HCT116 (cell line): ENCODE results near the gene ADAMTS16. TPM values are rescaled to one million over a fixed set of nuclear protein-coding genes. Genes with fewer than 3 reads are reported as not detected.
"Not testable (repeated sequence)": the region's sequence is repeated elsewhere in the genome, so short reads cannot be mapped to it uniquely, and the experiment has no call there.

Source experiments
- ATAC-seq: fragments of 200-7000 bp; cut with Tn5 transposase; 2 replicates; pipeline ENCODE4 v1.9.1; 2020; ENCODE audit warnings: mild to moderate bottlenecking, moderate library complexity
- BruUV-seq: library from RNA; stranded (reverse); fragments of 400-500 nt; replicated peaks from 2 replicates; lab custom pipeline; 2021; lab: Mats Ljungman, UMichigan
- CTCF ChIA-PET: fragments of 300-600 bp; sonication (Branson Sonifier 250); formaldehyde crosslinking; loops from one replicate; lab custom pipeline; 2021; ENCODE audit warnings: antibody characterized with exemption; lab: Charles Lee
- POLR2A ChIA-PET: fragments of 300-600, 350-600 bp; sonication (Branson Sonifier 250); formaldehyde crosslinking; loops from one replicate; lab custom pipeline; 2021; ENCODE audit warnings: antibody characterized with exemption; lab: Charles Lee
- RAD21 ChIA-PET, 2 experiments: fragments of 300-600 bp; sonication (Branson Sonifier 250); formaldehyde crosslinking; loops; one replicate each; lab custom pipeline; 2023; ENCODE audit warnings: low total read pairs in 2 of 2; ENCODE audit not compliant: uncharacterized antibody in 2 of 2, unreplicated experiment in 2 of 2, low non-redundant PET in 1 of 2; lab: Charles Lee
- DNase-seq: peaks from one replicate; pipeline ENCODE4 v3.0.0-alpha.2; 2010; ENCODE audit warnings: low read depth, low spot score
- H2AFZ ChIP-seq: fragments of 200-600 bp; shearing (Covaris generic), sonication (generic); 2 replicates; pipeline ENCODE4 v1.6.1; 2017; ENCODE audit warnings: low read depth, mixed run types, mixed read lengths, antibody characterized with exemption, low read length; ENCODE audit not compliant: poor library complexity, severe bottlenecking
- H3K27ac ChIP-seq: 2 replicates; pipeline ENCODE4 v1.5.1; 2012; ENCODE audit warnings: low read depth, low read length
- H3K27me3 ChIP-seq: fragments of 200-600 bp; sonication (generic); 2 replicates; pipeline ENCODE4 v1.6.1; 2016; ENCODE audit warnings: mixed run types, low read length, mixed read lengths; ENCODE audit not compliant: insufficient read depth
- H3K36me3 ChIP-seq, 2 experiments: fragments of 200-500 bp in 1 of 2; fragments of 200-600 bp in 1 of 2; sonication (Bioruptor generic) in 1 of 2; sonication (generic) in 1 of 2; 2 replicates each; pipeline versions ENCODE4 v1.5.1 to v1.6.1; 2014 to 2016; ENCODE audit warnings: low read length in 2 of 2, inconsistent platforms in 1 of 2, mixed read lengths in 1 of 2, mixed run types in 1 of 2; ENCODE audit not compliant: insufficient read depth in 2 of 2, control insufficient read depth in 1 of 2
- H3K4me1 ChIP-seq, 2 experiments: fragments of 200-600 bp in 1 of 2; sonication (generic) in 1 of 2; 2 replicates each; pipeline versions ENCODE4 v1.5.1 to v1.6.1; 2012 to 2017; ENCODE audit warnings: low read length in 2 of 2, inconsistent platforms in 1 of 2, mild to moderate bottlenecking in 1 of 2, mixed read lengths in 1 of 2, mixed run types in 1 of 2, moderate library complexity in 1 of 2; ENCODE audit not compliant: insufficient read depth in 2 of 2, control insufficient read depth in 1 of 2
- H3K4me2 ChIP-seq: fragments of 200-600 bp; sonication (generic); 2 replicates; pipeline ENCODE4 v1.6.1; 2017; ENCODE audit warnings: mixed run types, low read length, mixed read lengths
- H3K4me3 ChIP-seq, 2 experiments: fragments of 200-600 bp in 1 of 2; sonication (generic) in 1 of 2; replicated peaks in 1 of 2; 2 replicates each; pipeline ENCODE4 v1.5.1; 2011 to 2016; ENCODE audit warnings: low read length in 2 of 2, control low read depth in 1 of 2, low read depth in 1 of 2, mild to moderate bottlenecking in 1 of 2, mixed read lengths in 1 of 2, mixed run types in 1 of 2
- H3K79me2 ChIP-seq: fragments of 200-600 bp; sonication (generic); 2 replicates; pipeline ENCODE4 v1.6.1; 2017; ENCODE audit warnings: mild to moderate bottlenecking, mixed run types, low read length, moderate library complexity, mixed read lengths; ENCODE audit not compliant: insufficient read depth
- H3K9ac ChIP-seq: fragments of 200-600 bp; sonication (generic); 2 replicates; pipeline ENCODE4 v1.6.1; 2016; ENCODE audit warnings: low read length, mixed read lengths
- H3K9me2 ChIP-seq: fragments of 200-600 bp; sonication (generic), shearing (Covaris generic); 2 replicates; pipeline ENCODE4 v1.6.1; 2017; ENCODE audit warnings: mixed run types, mild to moderate bottlenecking, moderate library complexity; ENCODE audit not compliant: insufficient read depth
- H3K9me3 ChIP-seq, 2 experiments: fragments of 200-500 bp in 1 of 2; fragments of 200-600 bp in 1 of 2; sonication (Bioruptor generic) in 1 of 2; sonication (generic) in 1 of 2; 2 replicates each; pipeline ENCODE4 v1.6.1; 2014 to 2017; ENCODE audit warnings: low read length in 2 of 2, mixed read lengths in 2 of 2, inconsistent platforms in 1 of 2, low read depth in 1 of 2, mild to moderate bottlenecking in 1 of 2, mixed run types in 1 of 2, moderate library complexity in 1 of 2; ENCODE audit not compliant: control insufficient read depth in 1 of 2, insufficient read depth in 1 of 2
- H4K20me1 ChIP-seq: fragments of 200-600 bp; sonication (generic), shearing (Covaris generic); 2 replicates; pipeline ENCODE4 v1.6.1; 2017; ENCODE audit warnings: mixed run types, mild to moderate bottlenecking, moderate library complexity; ENCODE audit not compliant: insufficient read depth
- EGR1 ChIP-seq: IDR thresholded peaks from 2 replicates; pipeline ENCODE4 v1.6.1; 2012; ENCODE audit warnings: low read depth
- ZFX ChIP-seq: fragments of 450-650 bp; IDR thresholded peaks from 2 replicates; pipeline ENCODE4 v1.6.1; 2017
- intact Hi-C: fragments of 100-400 bp; cut with micrococcal nuclease; formaldehyde crosslinking; loops from 2 replicates; pipeline ENCODE4 v1.10.0; 2022
- total RNA-seq: library from RNA; stranded (reverse); gene quantifications from one replicate; pipeline ENCODE4 v1.2.1, GENCODE V29; 2021; ENCODE audit not compliant: unreplicated experiment
- TF ChIP-seq, protein P1 (sequence below): IDR thresholded peaks from 2 replicates; pipeline ENCODE4 v1.6.1; 2012

Gene ADAMTS16
- total RNA-seq, 1 experiment from 2014 or later, result 2.4 TPM

DNA sequence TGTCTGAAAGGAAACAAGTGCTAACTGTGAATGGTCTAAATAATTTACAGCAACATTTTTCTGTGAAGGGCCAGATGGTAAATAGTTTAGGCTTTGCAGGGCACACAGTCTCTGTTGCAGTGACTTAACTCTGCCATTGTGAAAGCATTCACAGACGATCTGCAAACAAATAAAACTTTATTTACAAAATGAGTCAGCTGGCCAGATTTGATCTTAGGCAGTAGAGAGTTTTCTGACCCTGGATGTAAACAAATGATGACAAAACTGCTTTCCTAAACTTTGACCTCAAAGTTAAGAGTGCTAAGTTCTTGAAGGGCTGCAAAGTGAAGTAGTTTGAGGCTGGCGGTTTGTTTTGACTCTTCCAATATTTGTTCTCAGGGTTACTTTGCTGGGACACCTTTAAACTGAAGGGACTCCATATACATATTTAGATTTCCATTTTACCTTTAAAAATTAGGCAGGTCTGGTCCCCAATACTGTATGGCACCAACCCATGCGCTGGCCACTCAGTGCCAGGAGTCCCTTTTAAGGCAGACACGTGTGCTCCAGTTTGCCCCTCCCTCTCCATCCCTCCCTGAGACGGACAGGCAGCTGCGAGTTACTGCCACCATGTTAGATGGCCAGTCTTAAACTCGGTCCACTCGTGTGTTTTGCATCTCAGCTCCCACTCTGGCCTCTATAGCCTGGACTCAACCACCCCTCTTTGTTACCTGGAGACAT is 4.0 kb upstream of the ADAMTS16 start:
- H3K79me2 ChIP-seq, result no peaks in the 10 kb centered on the region
- no peaks in the 10 kb centered on the region; a peak in 1 of 4 replicates for H3K9me3 ChIP-seq
- no peaks in the 10 kb centered on the region for H3K9me2 ChIP-seq
- H3K4me3 ChIP-seq, result no peak overlapping the region
- RAD21 ChIA-PET, result no interaction called here
- DNase-seq (no peak), ATAC-seq (no peak)
- POLR2A ChIA-PET, result no interaction called here
- H3K36me3 ChIP-seq, result no peaks in the 10 kb centered on the region
- intact Hi-C loops, result no loop called here
- TF ChIP-seq ZFX, result no peak
- TF ChIP-seq EGR1, result no peak
- TF ChIP-seq, protein P1, sequence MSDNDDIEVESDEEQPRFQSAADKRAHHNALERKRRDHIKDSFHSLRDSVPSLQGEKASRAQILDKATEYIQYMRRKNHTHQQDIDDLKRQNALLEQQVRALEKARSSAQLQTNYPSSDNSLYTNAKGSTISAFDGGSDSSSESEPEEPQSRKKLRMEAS, result no peak
- no peaks in the 10 kb centered on the region for H3K4me1 ChIP-seq
- H3K27ac ChIP-seq, result no peak overlapping the region
- BruUV-seq, result no TSS peak
- no peak overlapping the region for H3K4me2 ChIP-seq
- H3K27me3 ChIP-seq, result no peaks in the 10 kb centered on the region
- CTCF ChIA-PET, result no interaction called here
- no peak overlapping the region for H2AFZ ChIP-seq
- no peaks in the 10 kb centered on the region for H4K20me1 ChIP-seq
- no peak overlapping the region for H3K9ac ChIP-seq

DNA sequence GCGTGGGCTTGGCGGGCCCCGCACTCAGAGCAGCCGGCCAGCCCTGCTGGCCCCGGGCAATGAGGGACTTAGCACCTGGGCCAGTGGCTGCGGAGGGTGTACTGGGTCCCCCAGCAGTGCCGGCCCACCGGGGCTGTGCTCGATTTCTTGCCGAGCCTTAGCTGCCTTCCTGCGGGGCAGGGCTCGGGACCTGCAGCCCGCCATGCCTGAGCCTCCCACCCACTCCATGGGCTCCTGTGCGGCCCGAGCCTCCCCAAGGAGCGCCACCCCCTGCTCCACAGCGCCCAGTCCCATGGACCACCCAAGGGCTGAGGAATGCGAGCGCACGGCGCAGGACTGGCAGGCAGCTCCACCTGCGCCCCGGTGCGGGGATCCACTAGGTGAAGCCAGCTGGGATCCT is 2.3 kb upstream of the ADAMTS16 start:
- CTCF ChIA-PET, result interaction anchor here (1.3 to 1.7 kb wide), 2 partner anchors 281 to 284 kb away, joined by 3 read pairs; no protein-coding TSS in a partner anchor
- H3K4me2 ChIP-seq, H3K27ac ChIP-seq, POLR2A ChIA-PET, intact Hi-C loops, H3K9me2 ChIP-seq, H3K79me2 ChIP-seq, H4K20me1 ChIP-seq, H2AFZ ChIP-seq, H3K4me3 ChIP-seq, H3K9ac ChIP-seq, RAD21 ChIA-PET, H3K9me3 ChIP-seq, H3K36me3 ChIP-seq, BruUV-seq, H3K27me3 ChIP-seq, DNase-seq, H3K4me1 ChIP-seq, ATAC-seq: not testable (repeated sequence)
